AML-193 (cell line): Measurements from ENCODE around the gene COLEC11.

Experiments used
- DNase-seq, 2 experiments: peaks; one replicate each; lab custom pipeline; 2025; lab: John Stamatoyannopoulos, UW

The COLEC11 gene

DNA sequence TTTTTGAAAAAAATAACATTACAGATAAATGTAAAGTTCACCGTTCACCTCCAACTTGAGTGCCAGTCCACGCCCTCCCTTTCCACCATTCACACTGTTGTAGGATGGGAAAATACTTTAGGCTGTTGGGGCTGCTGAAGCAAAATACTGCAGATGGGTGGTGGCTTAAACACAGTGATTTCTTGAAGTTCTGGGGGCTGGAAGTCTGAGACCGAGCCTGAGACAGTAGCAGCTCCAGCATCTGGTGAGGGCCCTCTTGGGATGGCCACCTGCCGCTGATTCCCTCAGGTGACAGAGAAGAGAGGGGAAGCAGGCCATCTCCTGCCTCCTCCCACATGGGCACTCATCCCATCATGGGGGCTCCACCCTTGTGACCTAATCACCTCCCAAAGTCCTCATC, 80.8 kb downstream of the COLEC11 start:
- DNase-seq: no peak

DNA sequence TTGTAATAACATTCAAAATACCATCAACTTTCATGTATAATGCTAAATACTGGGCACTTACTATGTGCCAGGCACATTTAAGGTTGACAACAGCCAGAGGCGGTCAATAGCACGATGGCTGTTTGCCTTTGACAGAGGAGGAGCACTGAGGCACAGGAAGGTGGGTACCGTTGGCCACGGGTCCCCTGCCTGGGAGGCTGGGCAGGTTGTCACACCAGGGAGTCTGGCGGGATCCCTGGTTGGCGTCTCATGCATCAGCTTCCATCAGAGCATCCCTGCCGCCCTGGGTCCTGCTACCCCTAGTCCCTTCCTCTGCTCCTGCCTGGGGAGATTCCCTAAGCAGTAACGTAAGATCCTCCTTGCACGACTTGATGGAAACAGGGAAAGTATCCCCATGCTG, 82.5 kb downstream of the COLEC11 start:
- DNase-seq: no peak

DNA sequence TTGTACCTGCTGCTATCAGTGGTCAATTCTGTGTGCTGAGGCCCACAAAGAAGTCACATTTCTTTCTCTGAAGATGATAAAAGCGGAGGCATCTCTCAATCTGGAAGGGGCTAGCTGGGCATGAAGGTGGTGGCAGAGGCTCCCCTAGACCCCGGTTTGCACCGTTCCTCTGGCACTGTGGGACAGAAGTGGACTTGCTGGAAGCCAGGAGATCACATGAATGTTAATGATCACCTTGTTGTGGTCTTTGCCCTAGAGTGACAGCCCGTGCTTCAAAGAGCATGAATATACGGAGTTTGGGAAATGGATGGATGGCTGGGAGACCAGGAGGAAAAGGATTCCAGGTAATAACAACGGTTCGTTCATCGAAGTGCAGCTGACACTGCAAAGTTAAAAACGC, 83.3 kb downstream of the COLEC11 start:
- DNase-seq: no peak

GRCh38 chr2:3679180-3679579, 84.3 kb downstream of the COLEC11 start:
- no peak for DNase-seq

- DNase-seq: no peak
Measured at GRCh38 chr2:3679616-3680393, 84.9 kb downstream of the COLEC11 start.

DNA sequence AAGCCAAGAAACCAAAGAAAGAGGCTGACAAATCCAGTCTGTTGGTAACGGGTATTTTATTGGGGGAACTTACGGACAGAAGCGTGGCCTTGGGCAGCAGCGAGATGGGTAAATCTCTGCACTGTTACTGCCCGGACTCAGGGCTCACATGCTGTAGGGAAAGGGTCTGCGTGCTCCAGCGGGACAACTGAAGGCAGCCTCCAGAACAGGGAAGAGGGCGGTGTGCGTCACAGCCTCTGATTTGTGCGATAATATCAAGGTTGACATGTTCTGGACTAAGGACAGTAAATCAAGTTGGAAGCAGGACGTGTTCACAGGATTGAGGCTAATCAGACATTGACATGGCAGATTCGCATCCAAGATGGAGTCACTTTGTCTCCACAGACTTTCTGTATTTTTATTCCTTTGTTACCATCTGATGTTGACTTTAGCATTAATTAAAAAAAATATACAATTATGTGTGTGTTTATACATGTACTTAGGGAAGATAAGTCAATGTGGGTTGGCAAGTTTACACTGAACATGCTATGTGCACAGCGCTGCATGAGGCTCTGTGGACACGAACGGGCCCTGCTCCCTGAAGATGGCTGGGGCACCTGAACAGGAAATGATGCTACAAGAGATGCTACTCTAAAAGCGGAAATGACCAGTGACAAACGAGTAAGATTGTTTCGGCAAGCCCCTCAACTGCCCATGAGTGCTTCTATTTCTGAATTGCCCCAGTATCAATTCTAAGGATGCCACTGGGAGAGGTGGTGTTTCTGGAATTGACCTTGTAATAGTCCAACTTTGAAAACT, 85.8 kb downstream of the COLEC11 start:
- DNase-seq: no peak

- no peak for DNase-seq
Measured at GRCh38 chr2:3681625-3682024, 86.7 kb downstream of the COLEC11 start.

- DNase-seq: no peak
Measured at GRCh38 chr2:3682811-3683210, 87.9 kb downstream of the COLEC11 start.

- DNase-seq: no peak
Measured at GRCh38 chr2:3683748-3684454, 89.0 kb downstream of the COLEC11 start.

- no peak for DNase-seq
Measured at GRCh38 chr2:3689998-3690748, 95.3 kb downstream of the COLEC11 start.

DNA sequence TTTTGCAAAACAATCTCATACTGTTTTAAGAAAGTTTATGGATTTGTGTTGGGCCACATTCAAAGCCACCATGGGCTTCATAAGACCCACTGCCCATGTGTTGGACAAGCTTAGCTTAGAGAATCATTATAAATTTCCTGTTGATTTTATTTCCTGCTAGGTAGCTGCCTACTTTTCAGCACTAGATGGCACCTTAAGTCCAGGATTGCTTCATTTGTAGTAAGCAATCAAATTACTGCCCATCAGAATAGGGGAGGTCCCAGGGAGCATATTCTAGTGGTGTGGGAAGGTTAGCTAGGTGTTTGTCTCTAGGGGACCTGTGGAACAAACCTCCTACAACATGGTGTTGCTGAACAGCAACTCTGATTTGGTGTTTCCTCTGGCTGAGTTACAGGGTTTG, 97.5 kb downstream of the COLEC11 start:
- peak in 1 of 2 experiments; percentile 12 for DNase-seq
